Fibroblast of lung (primary cell): ENCODE results near the gene NRG4.

Source experiments
- EZH2 ChIP-seq: IDR thresholded peaks from 2 replicates; pipeline ENCODE4 v1.5.1; 2012; ENCODE audit warnings: low read length, control low read depth, mild to moderate bottlenecking; ENCODE audit errors: missing control alignments
- TF ChIP-seq, protein P1 (sequence below), 2 donors: IDR thresholded peaks in 1 of 2; conservative IDR thresholded peaks in 1 of 2; 1 replicate in 1 of 2; 2 replicates in 1 of 2; pipeline ENCODE4 v1.5.1; 2011 to 2012; ENCODE audit warnings: low read length in 2 of 2, control low read depth in 1 of 2, inconsistent platforms in 1 of 2, low read depth in 1 of 2, mild to moderate bottlenecking in 1 of 2

- TF ChIP-seq, protein P1, sequence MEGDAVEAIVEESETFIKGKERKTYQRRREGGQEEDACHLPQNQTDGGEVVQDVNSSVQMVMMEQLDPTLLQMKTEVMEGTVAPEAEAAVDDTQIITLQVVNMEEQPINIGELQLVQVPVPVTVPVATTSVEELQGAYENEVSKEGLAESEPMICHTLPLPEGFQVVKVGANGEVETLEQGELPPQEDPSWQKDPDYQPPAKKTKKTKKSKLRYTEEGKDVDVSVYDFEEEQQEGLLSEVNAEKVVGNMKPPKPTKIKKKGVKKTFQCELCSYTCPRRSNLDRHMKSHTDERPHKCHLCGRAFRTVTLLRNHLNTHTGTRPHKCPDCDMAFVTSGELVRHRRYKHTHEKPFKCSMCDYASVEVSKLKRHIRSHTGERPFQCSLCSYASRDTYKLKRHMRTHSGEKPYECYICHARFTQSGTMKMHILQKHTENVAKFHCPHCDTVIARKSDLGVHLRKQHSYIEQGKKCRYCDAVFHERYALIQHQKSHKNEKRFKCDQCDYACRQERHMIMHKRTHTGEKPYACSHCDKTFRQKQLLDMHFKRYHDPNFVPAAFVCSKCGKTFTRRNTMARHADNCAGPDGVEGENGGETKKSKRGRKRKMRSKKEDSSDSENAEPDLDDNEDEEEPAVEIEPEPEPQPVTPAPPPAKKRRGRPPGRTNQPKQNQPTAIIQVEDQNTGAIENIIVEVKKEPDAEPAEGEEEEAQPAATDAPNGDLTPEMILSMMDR (conservative IDR thresholded peaks at IDR 0.05 in 1 of 2, IDR thresholded peaks at IDR 0.05 in 1 of 2; ENCODE audit: low read depth in 1 of 2, low read length in 2 of 2), result no peak
- no peak for TF ChIP-seq EZH2
Observed at GRCh38 chr15:75961331-75961730, 50.9 kb downstream of the NRG4 start.
